GM12892 (cell line): ENCODE data around the gene TADA2A.

Source experiments
- POLR2A ChIP-seq: IDR thresholded peaks from 2 replicates; pipeline ENCODE4 v1.6.1; 2011; ENCODE audit warnings: low read depth, low read length, control low read depth
- POLR2AphosphoS5 ChIP-seq: IDR thresholded peaks from 2 replicates; pipeline ENCODE4 v1.6.1; 2011; ENCODE audit warnings: low read depth, low read length, control low read depth

- no peak for TF ChIP-seq POLR2A
- no peak for TF ChIP-seq POLR2AphosphoS5
These were observed 120.7 kb downstream of the TADA2A start for GRCh38 chr17:37527249-37527851.
